Muscle of leg (tissue), 11 donors: ENCODE data around the gene VPS33A. TPM values are rescaled to one million over a fixed set of nuclear protein-coding genes. Genes with fewer than 3 reads are reported as not detected.

Experiments used
- DNase-seq: peaks from one replicate; pipeline ENCODE4 v3.0.0; 2013
- H3K27ac ChIP-seq: one replicate; pipeline ENCODE4 v1.5.1; 2013; ENCODE audit warnings: mild to moderate bottlenecking, low read length, control low read depth
- H3K27me3 ChIP-seq: one replicate; pipeline ENCODE4 v1.6.1; 2013; ENCODE audit warnings: low read length; ENCODE audit not compliant: control insufficient read depth, insufficient read depth
- H3K36me3 ChIP-seq: one replicate; pipeline ENCODE4 v1.6.1; 2013; ENCODE audit warnings: low read length; ENCODE audit not compliant: control insufficient read depth, insufficient read depth
- H3K4me1 ChIP-seq: one replicate; pipeline ENCODE4 v1.6.1; 2013; ENCODE audit warnings: low read length; ENCODE audit not compliant: control insufficient read depth, insufficient read depth
- H3K4me3 ChIP-seq: one replicate; pipeline ENCODE4 v1.5.1; 2013; ENCODE audit warnings: low read length, control low read depth
- H3K9me3 ChIP-seq: replicated peaks from 2 replicates; pipeline ENCODE4 v1.6.1; 2013; ENCODE audit warnings: low read depth, low read length; ENCODE audit not compliant: control insufficient read depth
- WGBS: methylation state at CpG from one replicate; pipeline ENCODE4 v1.1.5; 2013; ENCODE audit warnings: missing lambda C conversion rate; ENCODE audit not compliant: insufficient coverage; 5-methylcytosine and 5-hydroxymethylcytosine counted together
- polyA plus RNA-seq, 8 donors: library from polyadenylated mRNA; unstranded; fragments of 120-200 nt; gene quantifications; one replicate each; pipeline versions ENCODE4 v1.2.1 to v1.2.3, GENCODE V29; 2013; ENCODE audit warnings: inconsistent platforms in 1 of 8, low replicate concordance in 1 of 8; ENCODE audit not compliant: insufficient read length in 8 of 8, insufficient read depth in 1 of 8
- total RNA-seq: library from RNA; stranded (reverse); fragments of 120-200 nt; gene quantifications from one replicate; pipeline ENCODE4 v1.2.4, GENCODE V29; 2013

Gene VPS33A
- total and polyA plus RNA-seq, 9 donors: 9.0 to 14.4 (median 11.9) TPM

GRCh38 chr12:122199484-122200355, 66.6 kb downstream of the VPS33A start:
- 84% methylated on average over 24 of the region's 29 CpGs for WGBS
- Histone ChIP-seq H3K27ac (no peak overlapping the region), H3K9me3 (no peaks in the 10 kb centered on the region), H3K4me1 (peaks cover 8% of the 10 kb centered on the region), H3K27me3 (peaks cover 47% of the 10 kb centered on the region), H3K36me3 (no peaks in the 10 kb centered on the region), H3K4me3 (no peak overlapping the region)
- no peak for DNase-seq

DNA sequence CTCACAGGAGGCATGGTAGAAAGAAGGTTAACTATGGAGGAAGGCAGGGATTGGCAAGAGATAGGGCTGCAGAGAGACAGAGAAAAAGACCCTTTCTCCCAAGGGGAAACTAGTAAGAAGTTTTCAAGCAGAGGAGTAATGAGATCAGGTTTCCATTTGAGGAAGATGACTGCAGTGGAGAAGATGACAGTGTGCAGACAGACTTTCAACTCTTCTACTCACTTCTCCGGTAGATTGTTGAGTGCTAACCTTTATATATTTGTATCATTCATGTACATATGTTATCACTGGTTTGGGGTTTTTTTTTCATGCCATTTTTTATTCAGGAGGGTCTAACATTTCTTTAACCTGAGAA, 68.7 kb downstream of the VPS33A start:
- Histone ChIP-seq H3K4me1 (no peaks in the 10 kb centered on the region), H3K27me3 (peaks cover 31% of the 10 kb centered on the region), H3K36me3 (no peaks in the 10 kb centered on the region), H3K27ac (no peak overlapping the region), H3K9me3 (no peaks in the 10 kb centered on the region), H3K4me3 (no peak overlapping the region)
- no peak for DNase-seq
- no CpG with 5 or more reads among the region's 1 CpG for WGBS

GRCh38 chr12:122195405-122195804, 70.9 kb downstream of the VPS33A start:
- no peak for DNase-seq
- no peaks in the 10 kb centered on the region for H3K4me1 ChIP-seq
- H3K9me3 ChIP-seq: no peaks in the 10 kb centered on the region
- WGBS: 84% methylated on average over 3 of the region's 4 CpGs
- peaks cover 13% of the 10 kb centered on the region for H3K27me3 ChIP-seq
- H3K4me3 ChIP-seq: no peak overlapping the region
- no peaks in the 10 kb centered on the region for H3K36me3 ChIP-seq
- no peak overlapping the region for H3K27ac ChIP-seq

DNA sequence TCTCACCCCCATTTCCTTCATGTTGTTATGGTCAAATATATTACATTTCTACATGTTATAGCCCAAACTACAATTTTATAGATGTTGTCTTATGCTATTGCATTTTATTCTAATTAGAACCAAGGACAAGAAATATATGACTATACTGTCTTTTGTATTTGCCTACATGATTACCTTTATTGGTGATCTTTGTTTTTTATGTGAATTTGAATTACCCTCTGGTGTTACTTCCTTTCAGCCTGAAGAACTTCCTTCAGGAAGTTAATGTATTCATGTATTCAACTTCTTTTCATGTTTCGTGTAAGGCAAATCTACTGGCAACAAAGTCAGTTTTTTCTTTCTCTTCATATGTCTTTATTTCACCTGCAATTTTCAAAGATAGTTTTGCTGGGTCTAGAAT, 71.5 kb downstream of the VPS33A start:
- Histone ChIP-seq H3K27me3 (peaks cover 8% of the 10 kb centered on the region), H3K27ac (no peak overlapping the region), H3K4me1 (no peaks in the 10 kb centered on the region), H3K4me3 (no peak overlapping the region), H3K36me3 (no peaks in the 10 kb centered on the region), H3K9me3 (no peaks in the 10 kb centered on the region)
- no peak for DNase-seq
- WGBS: no CpG with 5 or more reads among the region's 1 CpG

DNA sequence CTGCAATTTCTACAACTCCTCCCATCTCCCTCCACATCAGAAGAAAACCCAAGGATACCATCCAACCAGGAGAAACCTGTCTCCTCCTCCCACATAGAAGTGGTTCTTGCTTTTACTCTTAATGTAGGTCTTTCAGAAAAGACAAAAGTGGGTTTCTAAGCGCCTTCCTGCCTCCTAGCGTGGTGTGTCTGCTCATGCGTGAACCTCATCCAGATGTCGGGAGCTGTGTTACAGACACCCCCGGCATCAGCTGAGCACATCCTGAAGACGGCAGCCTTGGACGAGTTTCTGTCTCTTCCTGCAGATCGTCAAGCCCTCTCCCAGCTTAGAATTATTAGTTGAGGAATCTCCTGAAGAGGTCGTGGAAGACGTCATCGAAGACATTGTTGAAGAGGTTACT, 73.9 kb downstream of the VPS33A start:
- Histone ChIP-seq H3K4me1 (no peaks in the 10 kb centered on the region), H3K27me3 (peaks cover 4% of the 10 kb centered on the region), H3K4me3 (no peak overlapping the region), H3K27ac (no peak overlapping the region), H3K9me3 (no peaks in the 10 kb centered on the region), H3K36me3 (no peaks in the 10 kb centered on the region)
- 81% methylated on average over 11 of the region's 11 CpGs for WGBS
- no peak for DNase-seq

- H3K9me3 ChIP-seq: no peaks in the 10 kb centered on the region
- no peak overlapping the region for H3K27ac ChIP-seq
- H3K4me3 ChIP-seq: no peak overlapping the region
- peaks cover 4% of the 10 kb centered on the region for H3K27me3 ChIP-seq
- H3K36me3 ChIP-seq: no peaks in the 10 kb centered on the region
- 46% methylated on average over 6 of the region's 18 CpGs for WGBS
- no peak for DNase-seq
- H3K4me1 ChIP-seq: no peaks in the 10 kb centered on the region
These were observed 75.2 kb downstream of the VPS33A start for GRCh38 chr12:122190842-122191668.

DNA sequence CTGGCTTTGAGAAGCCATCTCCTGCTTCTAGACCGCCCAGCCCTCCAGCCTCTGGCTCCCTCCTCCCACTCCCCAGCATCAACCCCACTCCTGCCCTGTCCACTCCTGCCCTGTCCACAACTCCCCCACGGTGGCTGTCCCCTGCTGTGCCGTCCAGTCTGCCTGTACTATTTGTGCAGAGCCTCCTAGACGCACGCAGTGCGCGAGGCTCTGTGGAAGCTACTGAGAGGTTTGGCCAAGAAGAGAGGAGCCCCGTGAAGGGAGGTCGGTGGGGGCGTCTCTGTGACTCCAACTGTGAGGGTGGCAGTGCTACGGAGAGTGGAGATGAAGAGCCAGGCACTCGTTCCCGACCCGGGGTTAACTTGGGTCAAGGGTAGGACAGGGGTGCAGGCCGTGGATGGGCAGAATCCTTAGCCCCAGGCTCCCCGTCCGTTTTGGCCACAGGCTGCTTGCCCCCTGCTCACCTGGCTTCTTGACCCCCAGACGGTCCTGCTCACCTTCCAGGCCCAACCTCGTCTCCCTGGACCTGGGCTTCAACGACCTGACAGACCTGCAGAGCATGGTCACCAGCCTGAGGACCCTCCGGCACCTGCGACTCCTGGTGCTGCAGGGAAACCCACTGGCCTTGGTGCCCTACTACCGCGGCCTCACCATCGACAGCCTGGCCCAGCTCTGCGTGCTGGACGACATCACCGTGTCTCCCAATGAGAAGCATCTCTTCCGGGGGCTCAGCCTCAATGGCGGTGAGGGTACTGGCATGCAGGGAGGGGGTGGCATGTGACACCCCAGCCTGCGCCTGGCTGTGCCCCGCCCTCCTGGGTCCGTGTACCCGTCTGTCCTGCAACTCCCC, 76.4 kb downstream of the VPS33A start:
- no peaks in the 10 kb centered on the region for H3K9me3 ChIP-seq
- H3K4me1 ChIP-seq: no peaks in the 10 kb centered on the region
- no peaks in the 10 kb centered on the region for H3K36me3 ChIP-seq
- no peak overlapping the region for H3K27ac ChIP-seq
- no peak for DNase-seq
- no peak overlapping the region for H3K4me3 ChIP-seq
- peaks cover 2% of the 10 kb centered on the region for H3K27me3 ChIP-seq
- 85% methylated on average over 23 of the region's 34 CpGs for WGBS

DNA sequence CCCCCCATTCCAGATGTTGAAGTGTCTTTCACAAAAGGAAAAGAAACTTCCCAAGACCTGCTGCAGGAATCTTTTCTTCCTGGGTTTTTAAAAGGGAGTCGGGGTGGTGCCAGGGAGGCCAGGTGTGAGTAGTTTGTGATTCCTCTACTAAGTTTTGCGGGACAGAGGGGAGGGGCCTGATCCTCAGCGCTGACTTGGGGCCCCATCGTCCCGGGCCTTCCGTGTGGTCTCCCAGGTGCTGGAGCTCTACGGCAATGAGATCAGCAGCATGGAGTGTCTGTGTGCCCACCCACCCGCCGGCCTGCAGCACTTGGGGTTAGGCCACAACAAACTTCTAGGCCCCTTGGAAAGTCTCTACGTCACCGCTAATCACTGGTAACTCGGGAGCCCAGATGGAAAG, 78.8 kb downstream of the VPS33A start:
- 36% methylated on average over 6 of the region's 12 CpGs for WGBS
- no peak for DNase-seq
- H3K4me1 ChIP-seq: peaks cover 9% of the 10 kb centered on the region
- no peaks in the 10 kb centered on the region for H3K9me3 ChIP-seq
- H3K27ac ChIP-seq: no peak overlapping the region
- H3K4me3 ChIP-seq: no peak overlapping the region
- no peaks in the 10 kb centered on the region for H3K36me3 ChIP-seq
- H3K27me3 ChIP-seq: peaks cover 2% of the 10 kb centered on the region

DNA sequence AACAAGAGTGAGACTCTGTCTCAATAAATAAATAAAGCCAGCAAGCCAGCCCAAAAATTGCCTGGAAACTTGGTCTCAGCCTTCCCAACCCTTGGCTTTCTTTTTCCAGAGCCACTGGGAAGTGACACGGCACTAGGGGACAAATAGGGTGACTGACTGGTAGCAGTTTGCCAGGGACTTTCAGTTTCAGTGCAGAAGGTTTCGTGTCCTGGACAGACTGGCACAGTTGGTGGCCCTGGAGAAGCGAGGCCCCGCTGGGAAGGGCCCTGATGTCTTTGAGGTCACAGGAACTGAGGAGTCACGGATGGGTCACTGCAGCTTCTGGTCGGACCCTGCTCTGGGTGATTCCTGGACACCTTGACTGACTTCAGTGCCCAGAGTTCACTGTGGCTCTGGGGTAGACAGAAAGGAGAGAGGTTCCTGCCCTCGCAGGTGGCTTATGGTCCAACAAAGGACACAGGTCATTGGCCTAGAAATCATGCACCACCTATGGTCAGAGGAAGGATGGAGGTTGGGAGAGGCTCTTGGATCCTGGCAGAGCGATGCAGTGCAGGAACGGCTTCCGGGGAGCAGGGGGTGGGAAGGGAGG, 80.7 kb downstream of the VPS33A start:
- DNase-seq: no peak
- Histone ChIP-seq H3K4me1 (peaks cover 9% of the 10 kb centered on the region), H3K36me3 (no peaks in the 10 kb centered on the region), H3K27ac (no peak overlapping the region), H3K9me3 (no peaks in the 10 kb centered on the region), H3K27me3 (peaks cover 2% of the 10 kb centered on the region), H3K4me3 (no peak overlapping the region)
- WGBS: 81% methylated on average over 10 of the region's 10 CpGs
